Activated naive CD8-positive, alpha-beta T cell treated with anti-CD3 and anti-CD28 coated beads, Interleukin-2, amount 10 ng/mL, durations not matched to agents 7 days and 5 days (primary cell): ENCODE data around the gene TAP1. TPM values are rescaled to one million over a fixed set of nuclear protein-coding genes. Genes with fewer than 3 reads are reported as not detected.

ENCODE experiments used
- ATAC-seq: fragments of 150-1000 bp; cut with Tn5 transposase; one replicate; pipeline ENCODE4 v1.10.0; 2021; ENCODE audit warnings: low read depth, moderate library complexity
- POLR2A ChIA-PET: fragments of 350-600 bp; sonication (Branson Sonifier 250); formaldehyde crosslinking; loops from one replicate; lab custom pipeline; 2021; ENCODE audit warnings: antibody characterized with exemption; lab: Charles Lee
- DNase-seq: peaks from one replicate; pipeline ENCODE4 v3.0.0; 2021
- H3K27ac Mint-ChIP-seq: one replicate; pipeline ENCODE4 v1.8.0; 2022; ENCODE audit warnings: mild to moderate bottlenecking, mixed read lengths
- H3K27me3 Mint-ChIP-seq: one replicate; pipeline ENCODE4 v1.8.0; 2022; ENCODE audit warnings: mild to moderate bottlenecking, moderate library complexity, mixed read lengths
- H3K36me3 Mint-ChIP-seq: one replicate; pipeline ENCODE4 v1.8.0; 2021; ENCODE audit warnings: mild to moderate bottlenecking, mixed read lengths
- H3K4me1 Mint-ChIP-seq: one replicate; pipeline ENCODE4 v1.8.0; 2021; ENCODE audit warnings: mixed read lengths
- H3K4me3 Mint-ChIP-seq: one replicate; pipeline ENCODE4 v1.8.0; 2022; ENCODE audit warnings: mild to moderate bottlenecking, moderate library complexity, mixed read lengths
- H3K9me3 Mint-ChIP-seq: one replicate; pipeline ENCODE4 v1.8.0; 2021; ENCODE audit warnings: mixed read lengths
- total RNA-seq, 2 experiments: library from RNA; stranded (reverse); gene quantifications; one replicate each; pipeline ENCODE4 v1.2.3, GENCODE V29; 2021

TAP1 gene
- total RNA-seq, 2 experiments from 2014 or later, result 315 to 323 TPM

- Mint-ChIP-seq H3K27me3 (no peaks in the 10 kb centered on the region), H3K36me3 (peaks cover 84% of the 10 kb centered on the region), H3K9me3 (no peaks in the 10 kb centered on the region), H3K4me3 (peak within 1 kb of the TSS; percentile 97), H3K27ac (peak within 1 kb of the TSS; percentile 100), H3K4me1 (peaks cover 74% of the 10 kb centered on the region)
- peak; percentile 95 for DNase-seq
- POLR2A ChIA-PET, result interaction anchor here (0.6 to 10.7 kb wide), 16 partner anchors 12 to 981 kb away, joined by 3 to 773 read pairs (median 6); partner anchors contain the start of genes BRD2, DXO, FKBPL and GPSM3
- peak; percentile 62 for ATAC-seq
Observed at GRCh38 chr6:32843979-32844838, 9.3 kb downstream of the TAP1 start, which contains the start of gene PSMB8. Gene PSMB8 (minus strand): TSS chr6:32844047. CDS start chr6:32843996, 51 bp downstream.

DNA sequence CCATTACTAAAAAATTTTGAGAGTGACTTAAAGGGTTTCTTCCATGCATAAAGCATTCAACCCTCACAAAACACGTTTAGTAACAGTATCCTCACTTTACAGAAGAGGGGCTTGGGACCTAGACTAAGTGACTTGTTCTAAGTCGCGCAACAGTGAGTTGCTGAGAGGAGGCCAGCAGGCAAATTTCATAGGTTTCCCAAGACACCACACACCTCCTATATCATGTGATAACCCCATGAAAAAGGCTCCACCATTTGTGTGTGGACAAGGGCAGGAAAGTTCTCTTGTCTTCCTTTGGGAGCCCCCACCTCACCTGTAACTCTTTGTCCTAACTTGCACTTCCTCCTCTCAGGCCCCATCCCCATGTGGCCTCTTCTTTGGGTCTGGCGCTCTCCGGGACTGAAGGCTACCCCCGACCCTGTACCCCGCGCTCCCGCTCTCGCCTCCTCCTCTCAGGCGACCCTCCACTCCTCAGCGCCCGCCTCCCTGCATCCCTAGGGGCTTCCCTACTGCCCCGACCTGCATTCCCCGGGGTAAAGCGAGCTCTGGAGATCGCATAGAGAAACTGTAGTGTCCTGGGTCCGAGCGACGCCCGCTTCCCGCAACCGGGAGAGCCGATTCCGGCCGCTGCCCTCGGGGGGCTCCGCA is 10.0 kb downstream of the TAP1 start:
- DNase-seq (no peak), ATAC-seq (no peak)
- Mint-ChIP-seq H3K27ac (peak overlapping the region; percentile 100), H3K36me3 (peaks cover 76% of the 10 kb centered on the region), H3K9me3 (no peaks in the 10 kb centered on the region), H3K4me3 (peak overlapping the region; percentile 97), H3K27me3 (no peaks in the 10 kb centered on the region), H3K4me1 (peaks cover 69% of the 10 kb centered on the region)
- POLR2A ChIA-PET, result interaction anchor here (1.0 to 10.7 kb wide), 6 partner anchors 13 to 981 kb away, joined by 3 to 773 read pairs (median 28); partner anchors contain the start of genes BRD2, HLA-DMB, NEU1 and PSMB9

GRCh38 chr6:32842690-32843089 is 10.8 kb downstream of the TAP1 start:
- Mint-ChIP-seq H3K36me3 (peaks cover 69% of the 10 kb centered on the region), H3K9me3 (no peaks in the 10 kb centered on the region), H3K27me3 (no peaks in the 10 kb centered on the region), H3K4me1 (peaks cover 61% of the 10 kb centered on the region), H3K27ac (peak overlapping the region; percentile 100), H3K4me3 (peak overlapping the region; percentile 97)
- DNase-seq (no peak), ATAC-seq (no peak)
- POLR2A ChIA-PET, result interaction anchor here (0.9 to 10.7 kb wide), 5 partner anchors 8 to 130 kb away, joined by 3 to 773 read pairs (median 16); partner anchors contain the start of genes BRD2, PSMB9 and TAP1

DNA sequence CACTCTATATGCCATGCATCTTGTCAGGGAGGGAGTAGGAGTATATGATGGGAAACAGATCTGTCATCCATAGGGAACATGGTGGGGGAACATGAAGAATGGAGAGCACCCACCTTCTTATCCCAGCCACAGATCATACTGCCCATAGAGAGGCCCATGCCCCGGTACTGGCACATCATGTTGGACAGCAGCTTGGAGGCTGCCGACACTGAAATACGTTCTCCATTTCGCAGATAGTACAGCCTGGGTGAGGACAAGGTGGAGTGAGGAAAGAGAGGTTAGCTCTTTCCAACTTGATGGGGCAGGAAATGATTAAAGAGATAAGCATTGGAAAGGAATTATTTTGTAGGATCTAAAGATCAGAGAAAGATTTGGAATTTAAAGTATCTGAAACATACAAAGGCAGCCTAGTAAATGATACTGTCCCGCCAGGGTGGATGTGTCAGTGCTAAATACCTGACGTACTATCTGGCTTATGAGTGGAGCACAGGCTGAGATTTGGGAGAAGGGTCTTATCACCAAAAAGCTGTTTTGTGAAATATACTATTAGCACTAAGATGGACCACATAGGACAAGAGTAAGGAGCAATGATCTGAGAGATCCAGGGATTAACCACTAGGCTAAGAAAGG is 11.4 kb downstream of the TAP1 start:
- no peaks in the 10 kb centered on the region for H3K9me3 Mint-ChIP-seq
- H3K36me3 Mint-ChIP-seq, result peaks cover 69% of the 10 kb centered on the region
- ATAC-seq, result no peak
- peak overlapping the region; percentile 100 for H3K27ac Mint-ChIP-seq
- no peak for DNase-seq
- peaks cover 60% of the 10 kb centered on the region for H3K4me1 Mint-ChIP-seq
- POLR2A ChIA-PET, result interaction anchor here (0.9 to 10.7 kb wide), 8 partner anchors 9 to 138 kb away, joined by 3 to 773 read pairs (median 12); partner anchors contain the start of genes BRD2, PSMB9 and TAP1
- H3K4me3 Mint-ChIP-seq, result peak overlapping the region; percentile 97
- H3K27me3 Mint-ChIP-seq, result no peaks in the 10 kb centered on the region

DNA sequence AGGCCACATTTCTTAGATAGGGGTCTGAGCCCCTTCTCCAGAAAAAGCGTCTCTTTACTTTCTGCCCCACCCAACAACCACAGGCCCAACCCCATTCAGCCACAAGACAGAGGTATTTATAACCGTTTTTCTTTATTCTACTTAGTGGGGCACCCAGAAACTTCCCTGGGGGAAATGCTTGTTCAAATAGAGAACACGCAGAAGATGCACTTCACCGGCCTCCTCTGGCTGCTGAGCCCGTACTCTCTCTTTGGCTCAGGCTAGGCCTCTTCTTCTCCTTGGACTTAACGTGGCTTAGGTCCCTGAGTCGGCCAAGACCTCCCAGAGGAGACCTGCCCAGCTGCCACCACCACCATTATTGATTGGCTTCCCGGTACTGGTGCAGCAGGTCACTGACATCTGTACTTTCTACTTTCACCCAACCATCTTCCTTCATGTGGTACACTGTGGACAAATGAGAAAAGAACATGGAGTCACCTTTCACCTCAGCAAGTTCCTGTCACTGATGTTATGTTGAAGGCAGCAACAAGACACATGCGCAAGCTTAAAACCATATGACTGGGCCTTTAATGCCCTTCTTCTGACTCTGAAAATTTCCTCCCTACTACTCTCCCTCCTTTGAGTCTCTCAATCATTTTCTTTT is 12.8 kb downstream of the TAP1 start:
- Mint-ChIP-seq H3K4me3 (peak overlapping the region; percentile 97), H3K36me3 (peaks cover 67% of the 10 kb centered on the region), H3K4me1 (peaks cover 61% of the 10 kb centered on the region), H3K27me3 (no peaks in the 10 kb centered on the region), H3K27ac (peak overlapping the region; percentile 100), H3K9me3 (no peaks in the 10 kb centered on the region)
- POLR2A ChIA-PET, result interaction anchor here (1.4 to 10.7 kb wide), 6 partner anchors 10 to 140 kb away, joined by 3 to 773 read pairs (median 76); partner anchors contain the start of genes BRD2, PSMB9 and TAP1
- ATAC-seq (peak; percentile 7), DNase-seq (peak; percentile 65)

GRCh38 chr6:32839356-32839755 is 14.1 kb downstream of the TAP1 start:
- peaks cover 66% of the 10 kb centered on the region for H3K36me3 Mint-ChIP-seq
- peak overlapping the region; percentile 72 for H3K4me3 Mint-ChIP-seq
- POLR2A ChIA-PET, result interaction anchor here (1.0 to 10.7 kb wide), 10 partner anchors 11 to 145 kb away, joined by 3 to 773 read pairs (median 12); partner anchors contain the start of genes BRD2, HLA-DMB, PSMB9 and TAP1
- DNase-seq (no peak), ATAC-seq (no peak)
- H3K27ac Mint-ChIP-seq, result peak overlapping the region; percentile 100
- H3K9me3 Mint-ChIP-seq, result no peaks in the 10 kb centered on the region
- H3K4me1 Mint-ChIP-seq, result peaks cover 65% of the 10 kb centered on the region
- no peaks in the 10 kb centered on the region for H3K27me3 Mint-ChIP-seq

- DNase-seq (peak; percentile 100), ATAC-seq (peak; percentile 79)
- Mint-ChIP-seq H3K27me3 (no peaks in the 10 kb centered on the region), H3K4me1 (peaks cover 75% of the 10 kb centered on the region), H3K4me3 (peak within 1 kb of the TSS; percentile 72), H3K27ac (peak within 1 kb of the TSS; percentile 100), H3K36me3 (peaks cover 69% of the 10 kb centered on the region), H3K9me3 (no peaks in the 10 kb centered on the region)
- POLR2A ChIA-PET, result interaction anchor here (0.5 to 10.7 kb wide), 19 partner anchors 9 to 643 kb away, joined by 3 to 773 read pairs (median 5); partner anchors contain the start of genes BRD2, HLA-DMA, HLA-DMB and PSMB9
Observed at GRCh38 chr6:32838114-32838958, 15.2 kb downstream of the TAP1 start, which contains the start of gene TAP2. Gene TAP2 (minus strand): TSS chr6:32838739. CDS start chr6:32838233, 506 bp downstream.

DNA sequence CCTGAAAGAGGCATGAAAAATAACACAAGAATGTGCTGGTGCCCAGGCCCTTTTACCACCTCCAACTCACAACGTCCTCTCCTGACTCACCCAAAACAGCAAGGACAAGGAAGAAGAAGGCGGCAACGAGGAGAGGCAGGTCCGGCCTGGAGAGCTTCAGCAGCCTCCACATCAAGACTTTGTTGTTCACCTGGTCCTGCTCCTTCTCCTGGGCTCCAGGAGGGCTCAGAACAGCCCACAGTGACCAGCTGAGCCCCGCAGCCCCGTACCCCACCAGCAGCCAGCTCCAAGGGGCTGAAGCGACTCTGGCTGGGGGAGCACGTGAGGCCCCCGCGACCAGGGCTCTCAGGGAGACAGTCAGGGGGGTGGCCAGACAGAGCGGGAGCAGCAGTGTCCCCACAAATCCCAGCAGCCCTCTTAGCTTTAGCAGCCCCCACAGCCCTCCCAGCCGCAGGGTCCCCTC is 15.8 kb downstream of the TAP1 start:
- Mint-ChIP-seq H3K27me3 (no peaks in the 10 kb centered on the region), H3K27ac (peak overlapping the region; percentile 100), H3K9me3 (no peaks in the 10 kb centered on the region), H3K4me1 (peaks cover 77% of the 10 kb centered on the region), H3K4me3 (peak overlapping the region; percentile 72), H3K36me3 (peaks cover 70% of the 10 kb centered on the region)
- POLR2A ChIA-PET, result interaction anchor here (0.9 to 10.7 kb wide), 16 partner anchors 10 to 642 kb away, joined by 3 to 773 read pairs (median 7); partner anchors contain the start of genes BRD2, HLA-DMA, HLA-DMB and PSMB9
- DNase-seq (no peak), ATAC-seq (no peak)

DNA sequence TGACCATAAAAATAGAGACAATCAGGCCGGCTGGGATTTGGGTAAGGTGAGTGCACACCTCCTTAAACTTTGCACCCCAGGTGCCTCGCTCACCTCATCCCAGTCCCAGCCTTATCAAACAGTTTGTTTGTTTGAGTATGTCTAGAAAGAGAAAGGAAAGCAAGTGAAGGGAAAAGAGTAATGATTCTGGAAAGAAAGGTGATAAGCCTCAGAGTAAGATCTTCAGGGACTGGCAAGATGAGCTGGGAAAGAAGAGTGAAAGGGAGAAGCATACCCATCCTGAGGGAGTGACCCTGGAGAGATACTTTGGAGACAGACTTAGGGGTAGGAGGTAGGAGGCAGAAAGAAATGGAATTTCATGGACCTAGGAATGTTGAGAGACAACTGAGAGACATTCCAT is 16.6 kb downstream of the TAP1 start:
- H3K9me3 Mint-ChIP-seq, result no peaks in the 10 kb centered on the region
- no peak for DNase-seq
- no peaks in the 10 kb centered on the region for H3K27me3 Mint-ChIP-seq

GRCh38 chr6:32835167-32835893 is 18.2 kb downstream of the TAP1 start:
- peaks cover 69% of the 10 kb centered on the region for H3K4me1 Mint-ChIP-seq
- POLR2A ChIA-PET, result no interaction called here
- H3K9me3 Mint-ChIP-seq, result no peaks in the 10 kb centered on the region
- no peaks in the 10 kb centered on the region for H3K27me3 Mint-ChIP-seq
- DNase-seq (no peak), ATAC-seq (no peak)
- H3K36me3 Mint-ChIP-seq, result peaks cover 62% of the 10 kb centered on the region
- peak overlapping the region; percentile 72 for H3K4me3 Mint-ChIP-seq
- peak overlapping the region; percentile 65 for H3K27ac Mint-ChIP-seq

More for the DNA sequence above, 16.6 kb downstream of the TAP1 start:
- POLR2A ChIA-PET, result interaction anchor here (2.2 to 10.7 kb wide), 3 partner anchors 9 to 136 kb away, joined by 14 to 773 read pairs (median 323); partner anchors contain the start of genes BRD2, PSMB9 and TAP1
- peak overlapping the region; percentile 72 for H3K4me3 Mint-ChIP-seq
- no peak for ATAC-seq
- peak overlapping the region; percentile 100 for H3K27ac Mint-ChIP-seq
- H3K4me1 Mint-ChIP-seq, result peaks cover 75% of the 10 kb centered on the region
- H3K36me3 Mint-ChIP-seq, result peaks cover 63% of the 10 kb centered on the region
